Stimulated activated CD8-positive, alpha-beta memory T cell treated with anti-CD3 and anti-CD28 coated beads, Interleukin-15, amount 100 ng/mL, for 4 hours (primary cell): ENCODE results near the gene SHB.

Experiments
- DNase-seq, 2 donors: peaks; one replicate each; pipeline ENCODE4 v3.0.0-alpha.2; 2020; ENCODE audit warnings: low read depth in 2 of 2

Gene SHB

GRCh38 chr9:37953206-37953774, 115.7 kb downstream of the SHB start:
- DNase-seq = no peak

- DNase-seq = no peak
Measured at GRCh38 chr9:37952731-37953130, 116.3 kb downstream of the SHB start.

- no peak for DNase-seq
Measured at GRCh38 chr9:37951671-37952449, 117.2 kb downstream of the SHB start.

GRCh38 chr9:37950561-37950960, 118.5 kb downstream of the SHB start:
- DNase-seq = no peak

GRCh38 chr9:37949576-37949975, 119.5 kb downstream of the SHB start:
- no peak for DNase-seq

GRCh38 chr9:37948417-37948980, 120.5 kb downstream of the SHB start:
- DNase-seq = no peak

GRCh38 chr9:37947977-37948376, 121.0 kb downstream of the SHB start:
- no peak for DNase-seq

- no peak for DNase-seq
Measured at GRCh38 chr9:37947471-37947870, 121.6 kb downstream of the SHB start.

GRCh38 chr9:37946971-37947370, 122.1 kb downstream of the SHB start:
- DNase-seq = no peak

GRCh38 chr9:37946041-37946440, 123.0 kb downstream of the SHB start:
- no peak for DNase-seq

GRCh38 chr9:37944671-37945481, 124.2 kb downstream of the SHB start:
- DNase-seq = no peak

- DNase-seq = no peak
Measured at GRCh38 chr9:37944266-37944650, 124.8 kb downstream of the SHB start.

GRCh38 chr9:37943345-37944265, 125.4 kb downstream of the SHB start:
- no peak for DNase-seq

GRCh38 chr9:37942621-37943344, 126.2 kb downstream of the SHB start:
- no peak for DNase-seq

- DNase-seq = no peak
Measured at GRCh38 chr9:37941253-37941652, 127.8 kb downstream of the SHB start.

- DNase-seq = no peak
Measured at GRCh38 chr9:37939575-37940095, 129.4 kb downstream of the SHB start.

GRCh38 chr9:37938121-37938891, 130.7 kb downstream of the SHB start:
- no peak for DNase-seq

GRCh38 chr9:37937366-37937765, 131.7 kb downstream of the SHB start:
- DNase-seq = no peak

- no peak for DNase-seq
Measured at GRCh38 chr9:37936965-37937364, 132.1 kb downstream of the SHB start.

GRCh38 chr9:37936376-37936775, 132.7 kb downstream of the SHB start:
- no peak for DNase-seq
